ENCODE data around the gene NUCB2. TPM values are rescaled to one million over a fixed set of nuclear protein-coding genes. Genes with fewer than 3 reads are reported as not detected.

Gene NUCB2
- polyA plus RNA-seq, 4 donors: 5.4 to 88.2 (median 27.7) TPM

DNA sequence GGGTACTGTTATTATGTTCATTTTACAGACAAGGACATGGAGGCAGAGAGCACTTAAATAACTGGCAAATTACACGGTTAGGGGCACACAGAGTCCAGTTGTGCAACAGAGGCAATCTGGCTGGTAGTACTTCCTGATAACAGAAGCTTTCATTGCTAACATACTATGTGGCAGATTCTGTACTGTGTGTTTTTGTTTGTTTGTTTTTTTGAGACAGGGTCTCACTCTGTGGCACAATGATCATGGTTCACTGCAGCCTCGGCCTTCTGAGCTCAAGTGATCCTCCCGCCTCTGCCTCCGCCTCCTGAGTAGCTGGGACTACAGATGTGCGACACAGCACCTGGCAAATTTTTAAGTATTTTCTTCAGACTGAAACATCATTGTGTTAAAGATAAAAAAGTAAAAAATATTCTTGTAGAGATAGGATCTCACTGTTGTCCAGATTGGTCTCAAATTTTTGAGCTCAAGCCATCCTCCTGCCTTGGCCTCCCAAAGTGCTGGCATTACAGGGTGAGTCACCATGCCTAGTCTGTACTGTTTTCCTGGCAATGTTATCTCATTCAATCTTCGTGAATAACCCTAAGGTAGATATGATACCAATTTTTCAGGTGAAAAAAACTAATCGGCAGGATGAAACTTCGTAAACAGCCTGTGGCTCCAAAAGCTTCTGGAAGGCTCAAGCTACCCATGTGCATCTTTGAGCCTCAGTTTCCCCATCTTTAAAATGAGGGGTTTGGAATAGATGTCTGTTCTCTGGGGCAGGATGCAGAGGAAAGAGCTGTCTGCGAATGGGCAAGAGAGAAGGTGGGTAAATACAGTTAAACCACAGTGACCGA lies 921 bp upstream of the NUCB2 start:
- peak overlapping the region; percentile 58 to 99 (median 77) for H3K4me3 ChIP-seq (ENCODE audit: low read depth in 1 of 3, low read length in 3 of 3)
- H3K27me3 ChIP-seq (ENCODE audit: control insufficient read depth in 3 of 3, insufficient read depth in 3 of 3, low read length in 3 of 3): no peaks in the 10 kb centered on the region
- WGBS, 3 donors: 46 to 57% (median 50%) methylated on average over 10 of the region's 10 CpGs
- no peak for FAIRE-seq
- H3K9me3 ChIP-seq (ENCODE audit: control insufficient read depth in 2 of 2, insufficient read depth in 1 of 2, low read depth in 1 of 2, low read length in 1 of 2): no peaks in the 10 kb centered on the region
- H3K36me3 ChIP-seq (ENCODE audit: control insufficient read depth in 3 of 3, insufficient read depth in 2 of 3, low read depth in 1 of 3, low read length in 3 of 3): no peaks in the 10 kb centered on the region
- no peak for DNase-seq
- peak overlapping the region; percentile 61 to 87 (median 70) for H3K27ac ChIP-seq (ENCODE audit: low read depth in 1 of 3, low read length in 2 of 3)
- peaks cover 0 to 5% (median 3%) of the 10 kb centered on the region in 3 donors for H3K4me1 ChIP-seq (ENCODE audit: control insufficient read depth in 3 of 3, insufficient read depth in 2 of 3, low read depth in 1 of 3, low read length in 2 of 3)

DNA sequence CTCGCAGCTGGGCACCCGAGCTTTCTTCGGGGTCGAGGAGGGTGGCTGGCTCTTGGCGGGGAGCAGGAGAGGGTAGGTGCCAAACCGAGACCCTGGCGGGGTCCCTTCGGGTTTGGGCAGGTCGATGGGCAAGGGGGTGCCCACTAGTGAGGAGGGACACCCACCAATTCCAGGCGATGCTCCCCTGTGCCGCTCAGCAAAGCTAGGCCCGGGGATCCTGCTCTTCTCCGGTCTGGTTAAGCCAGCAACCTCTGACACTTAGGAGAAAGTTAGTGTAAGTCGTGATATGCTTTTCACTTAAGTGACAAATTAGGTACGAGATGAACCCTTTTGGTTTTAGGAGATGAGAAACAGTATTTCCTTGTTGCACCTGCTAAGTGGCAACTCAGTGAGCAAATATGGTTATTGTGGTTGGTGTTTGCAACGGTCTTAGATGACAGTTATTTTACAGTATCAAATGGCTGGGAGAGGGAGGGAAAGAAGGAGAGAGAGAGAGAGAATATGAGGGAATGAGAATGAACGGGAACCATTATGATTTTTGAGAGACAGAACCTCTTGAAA lies 565 bp downstream of the NUCB2 start:
- DNase-seq (peak; percentile 45 to 56), FAIRE-seq (no peak)
- peaks cover 0 to 5% (median 3%) of the 10 kb centered on the region in 3 donors for H3K4me1 ChIP-seq (ENCODE audit: control insufficient read depth in 3 of 3, insufficient read depth in 2 of 3, low read depth in 1 of 3, low read length in 2 of 3)
- H3K27ac ChIP-seq (ENCODE audit: low read depth in 1 of 3, low read length in 2 of 3): peak overlapping the region; percentile 61 to 87 (median 70)
- no peaks in the 10 kb centered on the region for H3K9me3 ChIP-seq (ENCODE audit: control insufficient read depth in 2 of 2, insufficient read depth in 1 of 2, low read depth in 1 of 2, low read length in 1 of 2)
- H3K27me3 ChIP-seq (ENCODE audit: control insufficient read depth in 3 of 3, insufficient read depth in 3 of 3, low read length in 3 of 3): no peaks in the 10 kb centered on the region
- H3K36me3 ChIP-seq (ENCODE audit: control insufficient read depth in 3 of 3, insufficient read depth in 2 of 3, low read depth in 1 of 3, low read length in 3 of 3): no peaks in the 10 kb centered on the region
- peak overlapping the region; percentile 58 to 99 (median 77) for H3K4me3 ChIP-seq (ENCODE audit: low read depth in 1 of 3, low read length in 3 of 3)
- 0% methylated on average over 17 of the region's 17 CpGs for WGBS, 3 donors

DNA sequence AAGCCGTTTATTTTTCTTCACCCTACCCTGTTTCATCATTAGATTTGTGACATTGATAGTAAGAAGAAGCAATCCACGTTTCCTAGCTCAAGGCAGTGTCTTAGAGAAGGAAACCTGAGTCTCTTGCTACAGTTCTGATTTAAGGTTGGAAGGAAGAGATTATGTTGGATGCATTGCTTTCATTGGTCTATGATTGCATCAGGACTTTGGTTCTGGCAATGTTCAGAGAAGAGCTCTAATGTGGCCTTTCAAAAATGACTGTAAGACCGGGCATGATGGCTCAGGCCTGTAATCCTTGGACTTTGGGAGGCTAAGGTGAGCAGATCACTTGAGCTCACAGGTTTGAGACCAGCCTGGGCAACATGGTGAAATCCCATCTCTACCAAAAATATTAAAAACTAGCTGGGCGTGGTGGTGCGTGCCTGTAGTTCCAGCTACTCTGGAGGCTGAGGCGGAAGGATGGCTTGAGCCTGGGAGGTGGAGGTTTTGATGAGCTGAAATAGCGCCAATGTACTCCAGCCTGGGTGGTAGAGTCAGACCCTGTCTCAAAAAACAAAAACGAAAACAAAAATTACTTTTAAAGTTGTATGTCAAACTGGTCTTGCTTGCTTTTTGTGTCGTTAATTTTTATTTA lies 4.1 kb downstream of the NUCB2 start:
- H3K4me3 ChIP-seq (ENCODE audit: low read depth in 1 of 3, low read length in 3 of 3): no peak overlapping the region
- no peaks in the 10 kb centered on the region for H3K9me3 ChIP-seq (ENCODE audit: control insufficient read depth in 2 of 2, insufficient read depth in 1 of 2, low read depth in 1 of 2, low read length in 1 of 2)
- H3K27me3 ChIP-seq (ENCODE audit: control insufficient read depth in 3 of 3, insufficient read depth in 3 of 3, low read length in 3 of 3): no peaks in the 10 kb centered on the region
- peaks cover 0 to 5% (median 3%) of the 10 kb centered on the region in 3 donors for H3K4me1 ChIP-seq (ENCODE audit: control insufficient read depth in 3 of 3, insufficient read depth in 2 of 3, low read depth in 1 of 3, low read length in 2 of 3)
- DNase-seq (no peak), FAIRE-seq (no peak)
- no peaks in the 10 kb centered on the region for H3K36me3 ChIP-seq (ENCODE audit: control insufficient read depth in 3 of 3, insufficient read depth in 2 of 3, low read depth in 1 of 3, low read length in 3 of 3)
- H3K27ac ChIP-seq (ENCODE audit: low read depth in 1 of 3, low read length in 2 of 3): peak overlapping the region in 1 of 3 donors; percentile 20
- 83 to 87% (median 84%) methylated on average over 9 of the region's 9 CpGs for WGBS, 3 donors

DNA sequence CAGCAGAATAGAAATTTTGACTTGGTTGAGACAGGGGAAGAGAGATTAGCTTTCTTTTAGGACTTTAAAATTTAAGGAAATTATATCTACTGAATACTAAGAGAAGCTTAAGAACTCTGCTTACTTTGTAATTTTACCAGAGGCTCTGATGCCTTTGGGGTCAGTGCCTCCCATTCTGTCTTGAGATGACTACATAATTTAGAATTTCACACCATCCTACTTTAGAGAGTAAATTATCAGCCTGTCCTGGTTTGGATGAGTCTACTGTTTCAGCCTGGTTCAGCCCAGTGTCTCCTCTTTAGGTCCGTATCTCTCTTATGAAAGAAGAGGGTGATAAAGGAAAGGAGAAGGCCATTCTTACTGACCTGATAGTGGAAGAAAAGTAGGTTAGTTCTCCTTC lies 9.8 kb downstream of the NUCB2 start:
- H3K36me3 ChIP-seq (ENCODE audit: control insufficient read depth in 3 of 3, insufficient read depth in 2 of 3, low read depth in 1 of 3, low read length in 3 of 3): peaks cover 0 to 2% (median 0%) of the 10 kb centered on the region in 3 donors
- DNase-seq: no peak
- no peak overlapping the region for H3K27ac ChIP-seq (ENCODE audit: low read depth in 1 of 3, low read length in 2 of 3)
- no peak overlapping the region for H3K4me3 ChIP-seq (ENCODE audit: low read depth in 1 of 3, low read length in 3 of 3)
- no peaks in the 10 kb centered on the region for H3K27me3 ChIP-seq (ENCODE audit: control insufficient read depth in 3 of 3, insufficient read depth in 3 of 3, low read length in 3 of 3)
- WGBS, 3 donors: 85 to 100% (median 100%) methylated on average over 1 of the region's 1 CpG
- no peak for FAIRE-seq
- no peaks in the 10 kb centered on the region for H3K9me3 ChIP-seq (ENCODE audit: control insufficient read depth in 2 of 2, insufficient read depth in 1 of 2, low read depth in 1 of 2, low read length in 1 of 2)
- H3K4me1 ChIP-seq (ENCODE audit: control insufficient read depth in 3 of 3, insufficient read depth in 2 of 3, low read depth in 1 of 3, low read length in 2 of 3): no peaks in the 10 kb centered on the region

DNA sequence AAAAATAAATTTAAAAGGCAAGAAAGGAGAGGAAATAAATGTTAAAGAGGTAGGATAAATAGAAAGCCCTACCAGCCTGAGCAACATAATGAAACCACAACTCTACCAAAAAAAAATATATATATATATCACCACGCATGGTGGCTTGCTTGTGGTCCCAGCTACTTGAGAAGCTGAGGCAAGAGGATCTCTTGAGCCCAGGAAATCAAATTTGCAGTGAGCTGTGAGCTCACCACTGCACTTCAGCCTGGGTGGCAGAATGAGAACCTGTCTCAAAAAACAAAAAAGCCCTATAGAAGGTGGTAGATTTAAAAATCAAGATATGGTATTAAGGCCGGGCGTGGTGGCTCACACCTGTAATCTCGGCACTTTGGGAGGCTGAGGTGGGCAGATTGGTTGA lies 10.5 kb downstream of the NUCB2 start:
- Histone ChIP-seq H3K27ac (ENCODE audit: low read depth in 1 of 3, low read length in 2 of 3) (no peak overlapping the region), H3K4me1 (ENCODE audit: control insufficient read depth in 3 of 3, insufficient read depth in 2 of 3, low read depth in 1 of 3, low read length in 2 of 3) (no peaks in the 10 kb centered on the region), H3K36me3 (ENCODE audit: control insufficient read depth in 3 of 3, insufficient read depth in 2 of 3, low read depth in 1 of 3, low read length in 3 of 3) (peaks cover 0 to 2% (median 0%) of the 10 kb centered on the region in 3 donors), H3K9me3 (ENCODE audit: control insufficient read depth in 2 of 2, insufficient read depth in 1 of 2, low read depth in 1 of 2, low read length in 1 of 2) (no peaks in the 10 kb centered on the region), H3K27me3 (ENCODE audit: control insufficient read depth in 3 of 3, insufficient read depth in 3 of 3, low read length in 3 of 3) (no peaks in the 10 kb centered on the region), H3K4me3 (ENCODE audit: low read depth in 1 of 3, low read length in 3 of 3) (no peak overlapping the region)
- 82 to 95% (median 89%) methylated on average over 4 of the region's 4 CpGs for WGBS, 3 donors
- FAIRE-seq (no peak), DNase-seq (no peak)

DNA sequence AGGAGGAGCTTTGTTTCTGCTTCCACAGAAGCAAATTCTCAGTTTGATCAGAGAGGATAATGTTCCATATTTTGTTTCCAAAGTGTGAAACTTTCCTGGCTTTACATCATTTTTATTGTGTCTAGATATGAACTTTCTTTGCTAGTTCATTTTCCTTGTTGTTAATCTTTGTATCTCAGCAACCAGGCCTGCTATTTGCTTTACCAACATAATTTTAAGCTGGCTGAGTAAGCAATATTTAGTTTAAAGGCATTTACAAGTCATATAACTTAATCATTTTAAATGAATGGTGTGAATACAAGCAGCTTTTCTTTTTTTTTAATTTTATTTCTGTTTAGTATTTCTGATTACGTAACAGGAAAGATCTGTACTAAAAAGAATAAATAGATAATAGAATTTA lies 15.2 kb downstream of the NUCB2 start:
- Histone ChIP-seq H3K36me3 (ENCODE audit: control insufficient read depth in 3 of 3, insufficient read depth in 2 of 3, low read depth in 1 of 3, low read length in 3 of 3) (peaks cover 0 to 2% (median 0%) of the 10 kb centered on the region in 3 donors), H3K4me1 (ENCODE audit: control insufficient read depth in 3 of 3, insufficient read depth in 2 of 3, low read depth in 1 of 3, low read length in 2 of 3) (no peaks in the 10 kb centered on the region), H3K27me3 (ENCODE audit: control insufficient read depth in 3 of 3, insufficient read depth in 3 of 3, low read length in 3 of 3) (no peaks in the 10 kb centered on the region), H3K9me3 (ENCODE audit: control insufficient read depth in 2 of 2, insufficient read depth in 1 of 2, low read depth in 1 of 2, low read length in 1 of 2) (no peaks in the 10 kb centered on the region), H3K27ac (ENCODE audit: low read depth in 1 of 3, low read length in 2 of 3) (no peak overlapping the region), H3K4me3 (ENCODE audit: low read depth in 1 of 3, low read length in 3 of 3) (no peak overlapping the region)
- DNase-seq (peak in 1 of 2 donors; percentile 11), FAIRE-seq (no peak)
- WGBS, 3 donors: 90 to 98% (median 94%) methylated on average over 1 of the region's 1 CpG

DNA sequence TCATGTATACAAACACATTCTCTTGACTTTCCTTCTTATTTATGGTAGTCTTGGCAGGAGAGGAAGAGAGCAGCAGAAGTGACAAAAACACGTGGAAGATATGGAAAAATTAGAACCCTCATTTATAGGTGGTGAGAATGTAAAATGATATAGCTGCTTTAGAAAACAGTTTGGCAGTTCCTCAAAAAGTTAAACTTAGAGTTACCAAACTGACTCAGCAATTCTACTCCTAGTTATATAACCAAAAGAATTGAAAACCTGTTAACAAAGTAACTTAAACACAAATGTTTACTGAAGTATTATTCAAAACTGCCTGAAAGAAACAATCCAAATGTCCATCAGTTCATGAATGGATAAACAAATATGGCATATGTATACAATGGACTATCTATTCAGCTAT lies 16.8 kb downstream of the NUCB2 start:
- WGBS, 3 donors: 54 to 77% (median 59%) methylated on average over 1 of the region's 1 CpG
- H3K27me3 ChIP-seq (ENCODE audit: control insufficient read depth in 3 of 3, insufficient read depth in 3 of 3, low read length in 3 of 3): no peaks in the 10 kb centered on the region
- no peak overlapping the region for H3K4me3 ChIP-seq (ENCODE audit: low read depth in 1 of 3, low read length in 3 of 3)
- H3K27ac ChIP-seq (ENCODE audit: low read depth in 1 of 3, low read length in 2 of 3): no peak overlapping the region
- DNase-seq (no peak), FAIRE-seq (no peak)
- no peaks in the 10 kb centered on the region for H3K4me1 ChIP-seq (ENCODE audit: control insufficient read depth in 3 of 3, insufficient read depth in 2 of 3, low read depth in 1 of 3, low read length in 2 of 3)
- no peaks in the 10 kb centered on the region for H3K9me3 ChIP-seq (ENCODE audit: control insufficient read depth in 2 of 2, insufficient read depth in 1 of 2, low read depth in 1 of 2, low read length in 1 of 2)
- H3K36me3 ChIP-seq (ENCODE audit: control insufficient read depth in 3 of 3, insufficient read depth in 2 of 3, low read depth in 1 of 3, low read length in 3 of 3): peaks cover 0 to 3% (median 2%) of the 10 kb centered on the region in 3 donors

DNA sequence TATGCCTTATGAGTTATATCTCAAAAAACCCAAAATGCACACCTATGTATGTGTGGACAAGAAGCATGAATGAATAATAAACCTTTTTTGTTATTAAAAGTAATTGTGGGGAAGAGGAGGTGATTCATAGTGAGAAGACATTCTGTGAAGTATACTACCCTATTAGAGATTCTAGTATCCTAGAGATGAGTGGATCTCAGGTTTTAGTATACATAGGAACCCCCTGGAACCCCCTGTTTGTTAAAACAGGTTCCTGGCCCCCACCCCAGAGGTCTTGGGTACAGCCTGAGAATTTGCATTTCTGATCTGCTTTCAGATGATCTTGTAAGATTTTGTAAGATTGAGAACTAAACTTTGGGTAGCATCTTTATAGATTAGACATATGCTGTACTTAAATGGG lies 17.5 kb downstream of the NUCB2 start:
- Histone ChIP-seq H3K4me1 (ENCODE audit: control insufficient read depth in 3 of 3, insufficient read depth in 2 of 3, low read depth in 1 of 3, low read length in 2 of 3) (no peaks in the 10 kb centered on the region), H3K27me3 (ENCODE audit: control insufficient read depth in 3 of 3, insufficient read depth in 3 of 3, low read length in 3 of 3) (no peaks in the 10 kb centered on the region), H3K27ac (ENCODE audit: low read depth in 1 of 3, low read length in 2 of 3) (no peak overlapping the region), H3K4me3 (ENCODE audit: low read depth in 1 of 3, low read length in 3 of 3) (no peak overlapping the region), H3K9me3 (ENCODE audit: control insufficient read depth in 2 of 2, insufficient read depth in 1 of 2, low read depth in 1 of 2, low read length in 1 of 2) (no peaks in the 10 kb centered on the region), H3K36me3 (ENCODE audit: control insufficient read depth in 3 of 3, insufficient read depth in 2 of 3, low read depth in 1 of 3, low read length in 3 of 3) (peaks cover 0 to 4% (median 2%) of the 10 kb centered on the region in 3 donors)
- FAIRE-seq (no peak), DNase-seq (no peak)
